Endothelial cell of umbilical vein (primary cell): Measurements from ENCODE around the gene ATP1B2. TPM values are rescaled to one million over a fixed set of nuclear protein-coding genes. Genes with fewer than 3 reads are reported as not detected.

Source experiments
- BruUV-seq: library from RNA; stranded (reverse); fragments of 400-500 nt; replicated peaks from 2 replicates; lab custom pipeline; 2021; lab: Mats Ljungman, UMichigan
- CTCF ChIA-PET: fragments of 300-600, 350-600 bp; sonication (Branson Sonifier 250); formaldehyde crosslinking; loops from one replicate; lab custom pipeline; 2021; ENCODE audit warnings: antibody characterized with exemption, inconsistent platforms; lab: Charles Lee
- POLR2A ChIA-PET: fragments of 300-600, 350-600 bp; sonication (Branson Sonifier 250); formaldehyde crosslinking; loops from one replicate; lab custom pipeline; 2021; ENCODE audit warnings: antibody characterized with exemption, inconsistent platforms; lab: Charles Lee
- DNase-seq: peaks from one replicate; pipeline ENCODE4 v3.0.0-alpha.2; 2011; ENCODE audit warnings: low read depth, low spot score
- FAIRE-seq: peaks from 2 replicates; lab custom pipeline; 2011; peaks lifted over from hg19 to GRCh38; lab: Jason Lieb, UNC
- H2AFZ ChIP-seq: 2 replicates; pipeline ENCODE4 v1.6.0; 2012; ENCODE audit warnings: low read depth, low read length, control low read depth, inconsistent platforms
- H3K27ac ChIP-seq: 2 replicates; pipeline ENCODE4 v1.5.1; 2011; ENCODE audit warnings: low read depth, mild to moderate bottlenecking, control low read depth, low read length, moderate library complexity; ENCODE audit not compliant: insufficient read depth
- H3K27me3 ChIP-seq, 2 experiments: 2 replicates each; pipeline versions ENCODE4 v1.6.0 to v1.6.1; 2011; ENCODE audit warnings: low read length in 2 of 2, mixed read lengths in 1 of 2; ENCODE audit not compliant: control insufficient read depth in 2 of 2, insufficient read depth in 2 of 2
- H3K36me3 ChIP-seq, 2 experiments: 2 replicates in 1 of 2; 3 replicates in 1 of 2; pipeline ENCODE4 v1.5.1; 2011; ENCODE audit warnings: low read length in 2 of 2, mild to moderate bottlenecking in 1 of 2, moderate library complexity in 1 of 2; ENCODE audit not compliant: control insufficient read depth in 2 of 2, insufficient read depth in 2 of 2; ENCODE audit errors: extremely low read depth in 1 of 2
- H3K4me1 ChIP-seq: 3 replicates; pipeline ENCODE4 v1.5.1; 2011; ENCODE audit warnings: mild to moderate bottlenecking, low read length; ENCODE audit not compliant: control insufficient read depth, insufficient read depth; ENCODE audit errors: extremely low read depth
- H3K4me2 ChIP-seq: 2 replicates; pipeline ENCODE4 v1.6.1; 2011; ENCODE audit warnings: low read length, control low read depth, mixed read lengths; ENCODE audit not compliant: insufficient read depth
- H3K4me3 ChIP-seq, 3 experiments: fragments of 200-600 bp in 1 of 3; sonication (generic), shearing (Covaris generic) in 1 of 3; replicated peaks in 1 of 3; 2 replicates each; pipeline ENCODE4 v1.5.1; 2011 to 2016; ENCODE audit warnings: control low read depth in 3 of 3, low read length in 3 of 3, mild to moderate bottlenecking in 2 of 3, inconsistent platforms in 1 of 3, low read depth in 1 of 3, moderate library complexity in 1 of 3; ENCODE audit not compliant: insufficient read depth in 1 of 3
- H3K79me2 ChIP-seq: 2 replicates; pipeline ENCODE4 v1.6.0; 2012; ENCODE audit warnings: low read length, inconsistent platforms; ENCODE audit not compliant: control insufficient read depth, insufficient read depth
- H3K9ac ChIP-seq: replicated peaks from 2 replicates; pipeline ENCODE3; 2011; ENCODE audit warnings: low read length, control low read depth; ENCODE audit not compliant: insufficient read depth; ENCODE audit errors: extremely low read depth
- H3K9me1 ChIP-seq: replicated peaks from 3 replicates; pipeline ENCODE4 v1.6.0; 2011; ENCODE audit warnings: mild to moderate bottlenecking, low read length; ENCODE audit not compliant: control insufficient read depth, insufficient read depth; ENCODE audit errors: extremely low read depth
- H3K9me3 ChIP-seq: replicated peaks from 2 replicates; pipeline ENCODE4 v1.5.1; 2012; ENCODE audit warnings: low read length, inconsistent platforms; ENCODE audit not compliant: control insufficient read depth, insufficient read depth
- H4K20me1 ChIP-seq: replicated peaks from 2 replicates; pipeline ENCODE3; 2011; ENCODE audit warnings: mild to moderate bottlenecking, low read length; ENCODE audit not compliant: control insufficient read depth, insufficient read depth; ENCODE audit errors: extremely low read depth
- CTCF ChIP-seq, 2 donors: IDR thresholded peaks; 1 replicate in 1 of 2; 2 replicates in 1 of 2; pipeline ENCODE4 v1.5.1; 2011; ENCODE audit warnings: low read length in 2 of 2, mild to moderate bottlenecking in 2 of 2, moderate library complexity in 2 of 2, control low read depth in 1 of 2, inconsistent platforms in 1 of 2, low read depth in 1 of 2; ENCODE audit not compliant: insufficient read depth in 1 of 2; ENCODE audit errors: extremely low read depth in 1 of 2
- EZH2 ChIP-seq: IDR thresholded peaks from 2 replicates; pipeline ENCODE4 v1.6.1; 2012; ENCODE audit warnings: borderline replicate concordance, low read depth, mild to moderate bottlenecking, moderate library complexity, low read length, inconsistent platforms; ENCODE audit not compliant: severe bottlenecking
- FOS ChIP-seq: IDR thresholded peaks from 2 replicates; pipeline ENCODE4 v1.6.1; 2011; ENCODE audit warnings: mild to moderate bottlenecking, low read length, moderate library complexity, borderline replicate concordance; ENCODE audit not compliant: insufficient read depth
- GATA2 ChIP-seq: IDR thresholded peaks from 2 replicates; pipeline ENCODE4 v1.7.0; 2011; ENCODE audit warnings: low read depth, mild to moderate bottlenecking, moderate library complexity, mixed read lengths, low read length; ENCODE audit not compliant: insufficient read length, insufficient read depth
- JUN ChIP-seq: IDR thresholded peaks from 2 replicates; pipeline ENCODE4 v1.6.1; 2011; ENCODE audit warnings: borderline replicate concordance, low read depth; ENCODE audit not compliant: insufficient read length, insufficient read depth
- MAX ChIP-seq: IDR thresholded peaks from 2 replicates; pipeline ENCODE4 v1.6.1; 2011; ENCODE audit not compliant: insufficient read depth, insufficient read length
- MYC ChIP-seq: IDR thresholded peaks from one replicate; pipeline ENCODE4 v1.6.1; 2011; ENCODE audit warnings: mild to moderate bottlenecking, low read depth, low read length
- POLR2A ChIP-seq: IDR thresholded peaks from 2 replicates; pipeline ENCODE4 v1.6.1; 2012; ENCODE audit warnings: low read depth, mild to moderate bottlenecking, control low read depth, low read length
- POLR2AphosphoS5 ChIP-seq: IDR thresholded peaks from 2 replicates; pipeline ENCODE4 v1.6.1; 2012; ENCODE audit warnings: low read depth, mild to moderate bottlenecking, control low read depth, low read length, moderate library complexity; ENCODE audit not compliant: insufficient read depth
- dilution Hi-C: fragments of 300-500 bp; cut with MboI; formaldehyde crosslinking; loops from one replicate; pipeline ENCODE4 v1.15.0; 2019; ENCODE audit warnings: low sequenced_read_pairs; ENCODE audit not compliant: extremely low pct_ligation_motif_present
- intact Hi-C: fragments of 100-400 bp; cut with micrococcal nuclease; formaldehyde crosslinking; loops from one replicate; pipeline ENCODE4 v1.10.0; 2022
- polyA plus RNA-seq, 4 experiments: library from polyadenylated mRNA; depleted of rRNA in 3 of 4; stranded (reverse) in 3 of 4; unstranded in 1 of 4; fragments of >200 nt; gene quantifications; 2 replicates each; pipeline versions ENCODE4 v1.2.1 to v1.2.3, GENCODE V29; 2011 to 2012; ENCODE audit warnings: missing spikeins in 1 of 4
- total RNA-seq: library from RNA; stranded (reverse); gene quantifications from 2 replicates; pipeline ENCODE4 v1.2.3, GENCODE V29; 2021

The ATP1B2 gene
- total and polyA plus RNA-seq, 2 donors (not counting 3 experiments of a cell fraction or from before 2014, with no cell fraction given), result 0.06 TPM; not detected in 1

DNA sequence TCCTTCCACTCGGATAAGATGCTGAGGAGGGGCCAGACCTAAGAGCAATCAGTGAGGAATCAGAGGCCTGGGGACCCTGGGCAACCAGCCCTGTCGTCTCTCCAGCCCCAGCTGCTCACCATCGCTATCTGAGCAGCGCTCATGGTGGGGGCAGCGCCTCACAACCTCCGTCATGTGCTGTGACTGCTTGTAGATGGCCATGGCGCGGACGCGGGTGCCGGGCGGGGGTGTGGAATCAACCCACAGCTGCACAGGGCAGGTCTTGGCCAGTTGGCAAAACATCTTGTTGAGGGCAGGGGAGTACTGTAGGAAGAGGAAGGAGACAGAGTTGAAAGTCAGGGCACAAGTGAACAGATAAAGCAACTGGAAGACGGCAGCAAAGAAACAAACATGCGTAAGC, 24.2 kb downstream of the ATP1B2 start:
- no TSS peak for BruUV-seq
- ChIA-PET POLR2A (no interaction called here), CTCF (interaction anchor here (0.9 kb wide), 1 partner anchor 13 kb away, joined by 4 read pairs; the partner anchor contains the start of gene WRAP53)
- no peaks in the 10 kb centered on the region for H3K9me3 ChIP-seq
- no peak overlapping the region for H2AFZ ChIP-seq
- no peak overlapping the region for H3K27ac ChIP-seq
- TF ChIP-seq POLR2AphosphoS5 (no peak), MAX (no peak), POLR2A (no peak)
- FAIRE-seq (no peak), DNase-seq (no peak)
- peaks cover 15% of the 10 kb centered on the region for H3K4me1 ChIP-seq
- intact Hi-C loops (no loop called here), dilution Hi-C loops (no loop called here)
- peaks cover 2% of the 10 kb centered on the region for H4K20me1 ChIP-seq
- H3K36me3 ChIP-seq, result peaks cover 19 to 27% of the 10 kb centered on the region in 2 experiments
- no peak overlapping the region for H3K4me3 ChIP-seq
- H3K9ac ChIP-seq, result no peak overlapping the region
- H3K9me1 ChIP-seq, result no peaks in the 10 kb centered on the region
- H3K4me2 ChIP-seq, result no peak overlapping the region
- no peaks in the 10 kb centered on the region for H3K79me2 ChIP-seq
- no peaks in the 10 kb centered on the region for H3K27me3 ChIP-seq

DNA sequence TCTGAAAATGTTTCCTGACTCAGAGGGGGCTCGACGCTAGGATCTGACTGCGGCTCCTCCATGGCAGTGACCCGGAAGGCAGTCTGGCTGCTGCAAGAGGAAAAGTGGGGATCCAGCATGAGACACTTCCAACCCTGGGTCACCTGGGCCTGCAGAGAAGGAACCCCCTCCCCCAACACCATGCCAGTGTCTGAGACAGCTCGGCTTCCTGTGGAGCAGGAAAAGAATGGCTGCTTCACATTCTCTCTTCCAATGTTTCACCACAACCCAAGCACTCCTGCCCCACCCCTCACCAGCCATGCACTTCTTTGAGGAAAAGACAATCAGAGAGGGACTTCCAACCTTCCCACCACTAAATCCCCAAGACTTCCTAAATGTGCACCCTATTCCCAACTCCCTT, 25.8 kb downstream of the ATP1B2 start:
- ChIA-PET POLR2A (no interaction called here), CTCF (interaction anchor here (0.7 to 2.2 kb wide), 2 partner anchors 9 to 10 kb away, joined by 3 to 7 read pairs; partner anchors contain the start of gene TP53)
- BruUV-seq, result no TSS peak
- intact Hi-C loops (no loop called here), dilution Hi-C loops (no loop called here)
- DNase-seq (no peak), FAIRE-seq (no peak)
- Histone ChIP-seq H3K27me3 (no peaks in the 10 kb centered on the region), H2AFZ (no peak overlapping the region), H3K4me2 (no peak overlapping the region), H3K9ac (no peak overlapping the region), H3K27ac (no peak overlapping the region), H3K4me1 (peaks cover 15% of the 10 kb centered on the region), H4K20me1 (peaks cover 2% of the 10 kb centered on the region), H3K79me2 (peaks cover 2% of the 10 kb centered on the region), H3K4me3 (no peak overlapping the region), H3K36me3 (peaks cover 13 to 20% of the 10 kb centered on the region in 2 experiments), H3K9me1 (no peaks in the 10 kb centered on the region), H3K9me3 (no peaks in the 10 kb centered on the region)
- TF ChIP-seq GATA2 (no peak), CTCF (IDR thresholded peaks at IDR 0.05; ENCODE audit: extremely low read depth in 1 of 2, insufficient read depth in 1 of 2, low read depth in 1 of 2, low read length in 2 of 2) (no peak), MAX (no peak), EZH2 (no peak), FOS (no peak), JUN (no peak), POLR2AphosphoS5 (no peak), POLR2A (no peak), MYC (no peak)
